GM12891 (cell line): ENCODE measurements around the gene STAT3.
"Not testable (repeated sequence)": the region's sequence is repeated elsewhere in the genome, so short reads cannot be mapped to it uniquely, and the experiment has no call there.

Source experiments
- DNase-seq: peaks from one replicate; pipeline ENCODE4 v3.0.0; 2011; ENCODE audit warnings: low spot score; ENCODE audit not compliant: insufficient read length
- FAIRE-seq: peaks from 2 replicates; lab custom pipeline; 2011; peaks lifted over from hg19 to GRCh38; lab: Jason Lieb, UNC
- PAX5 ChIP-seq: IDR thresholded peaks from 2 replicates; pipeline ENCODE4 v1.6.1; 2011; ENCODE audit warnings: low read length, moderate library complexity, mild to moderate bottlenecking; ENCODE audit not compliant: insufficient read depth, severe bottlenecking
- POLR2A ChIP-seq: IDR thresholded peaks from 2 replicates; pipeline ENCODE4 v1.6.1; 2011; ENCODE audit warnings: low read depth, low read length, control low read depth
- POLR2AphosphoS5 ChIP-seq: IDR thresholded peaks from 2 replicates; pipeline ENCODE4 v1.6.1; 2011; ENCODE audit warnings: low read depth, low read length, control low read depth
- POU2F2 ChIP-seq: IDR thresholded peaks from 2 replicates; pipeline ENCODE4 v1.6.1; 2011; ENCODE audit warnings: low read depth, mild to moderate bottlenecking, control low read depth, low read length, moderate library complexity
- SPI1 ChIP-seq: IDR thresholded peaks from 2 replicates; pipeline ENCODE4 v1.6.1; 2011; ENCODE audit warnings: low read depth, low read length, control low read depth
- TAF1 ChIP-seq: IDR thresholded peaks from 2 replicates; pipeline ENCODE4 v1.6.1; 2011; ENCODE audit warnings: low read depth, low read length, control low read depth

STAT3 gene

GRCh38 chr17:42308446-42308845 is 79.8 kb downstream of the STAT3 start:
- TF ChIP-seq SPI1 (no peak), POLR2A (no peak), POLR2AphosphoS5 (no peak), PAX5 (no peak), TAF1 (no peak), POU2F2 (no peak)
- FAIRE-seq (no peak), DNase-seq (no peak)

GRCh38 chr17:42307362-42307927 is 80.8 kb downstream of the STAT3 start:
- FAIRE-seq, result no peak
- no peak for TF ChIP-seq PAX5
- no peak for TF ChIP-seq POU2F2
- no peak for TF ChIP-seq POLR2A
- no peak for TF ChIP-seq TAF1
- TF ChIP-seq SPI1, result no peak
- no peak for TF ChIP-seq POLR2AphosphoS5
- DNase-seq, result no peak

GRCh38 chr17:42306385-42306667 is 81.9 kb downstream of the STAT3 start:
- TF ChIP-seq POLR2AphosphoS5 (no peak), SPI1 (no peak), TAF1 (no peak), PAX5 (no peak), POU2F2 (no peak), POLR2A (no peak)
- DNase-seq (no peak), FAIRE-seq (no peak)

- no peak for TF ChIP-seq POLR2A
- TF ChIP-seq PAX5, result no peak
- no peak for TF ChIP-seq POLR2AphosphoS5
- TF ChIP-seq POU2F2, result no peak
- TF ChIP-seq TAF1, result no peak
- no peak for TF ChIP-seq SPI1
- no peak for DNase-seq
- no peak for FAIRE-seq
Observed at GRCh38 chr17:42305543-42306384, 82.5 kb downstream of the STAT3 start.

GRCh38 chr17:42305031-42305330 is 83.3 kb downstream of the STAT3 start:
- FAIRE-seq, result not testable (repeated sequence)

GRCh38 chr17:42304187-42305030 is 83.8 kb downstream of the STAT3 start:
- FAIRE-seq, result no peak
- TF ChIP-seq SPI1, result no peak
- TF ChIP-seq PAX5, result no peak
- no peak for TF ChIP-seq POLR2AphosphoS5
- no peak for TF ChIP-seq POLR2A
- no peak for TF ChIP-seq TAF1
- no peak for TF ChIP-seq POU2F2
- no peak for DNase-seq

More at GRCh38 chr17:42305031-42305330, 83.3 kb downstream of the STAT3 start:
- not testable (repeated sequence) for DNase-seq

- TF ChIP-seq PAX5 (no peak), POLR2A (no peak)
- FAIRE-seq, result no peak
- DNase-seq, result no peak
Observed at GRCh38 chr17:42303694-42304093, 84.5 kb downstream of the STAT3 start.

GRCh38 chr17:42301022-42301421 is 87.2 kb downstream of the STAT3 start:
- DNase-seq (no peak), FAIRE-seq (no peak)
- TF ChIP-seq POLR2A, result no peak
- no peak for TF ChIP-seq POU2F2
- no peak for TF ChIP-seq SPI1
- TF ChIP-seq POLR2AphosphoS5, result no peak
- TF ChIP-seq TAF1, result no peak
- no peak for TF ChIP-seq PAX5

GRCh38 chr17:42299913-42300312 is 88.3 kb downstream of the STAT3 start:
- not testable (repeated sequence) for FAIRE-seq, DNase-seq

- not testable (repeated sequence) for FAIRE-seq, DNase-seq
Observed at GRCh38 chr17:42299361-42299760, 88.9 kb downstream of the STAT3 start.

GRCh38 chr17:42297775-42298174 is 90.5 kb downstream of the STAT3 start:
- not testable (repeated sequence) for FAIRE-seq, DNase-seq
